ENCODE data around the gene NDE1. TPM values are rescaled to one million over a fixed set of nuclear protein-coding genes. Genes with fewer than 3 reads are reported as not detected.

Gene NDE1
- total RNA-seq, 1 donor from 2014 or later, result 12.4 TPM

- Mint-ChIP-seq H3K4me3 (ENCODE audit: unreplicated experiment) (no peak overlapping the region), H3K36me3 (ENCODE audit: unreplicated experiment) (no peaks in the 10 kb centered on the region), H3K27me3 (ENCODE audit: unreplicated experiment) (peaks cover 2% of the 10 kb centered on the region), H3K27ac (ENCODE audit: unreplicated experiment) (no peak overlapping the region), H3K9me3 (ENCODE audit: unreplicated experiment) (no peaks in the 10 kb centered on the region), H3K4me1 (ENCODE audit: low read depth, unreplicated experiment) (no peaks in the 10 kb centered on the region)
- TF ChIP-seq CTCF (IDR thresholded peaks at IDR 0.05; ENCODE audit: partially characterized antibody, unreplicated experiment), result no peak
- DNase-seq, result no peak
Observed at GRCh38 chr16:15701367-15701766, 51.3 kb downstream of the NDE1 start.

GRCh38 chr16:15701975-15702970, 52.2 kb downstream of the NDE1 start:
- Mint-ChIP-seq H3K27ac (ENCODE audit: unreplicated experiment) (no peak overlapping the region), H3K36me3 (ENCODE audit: unreplicated experiment) (no peaks in the 10 kb centered on the region), H3K9me3 (ENCODE audit: unreplicated experiment) (no peaks in the 10 kb centered on the region), H3K4me1 (ENCODE audit: low read depth, unreplicated experiment) (no peaks in the 10 kb centered on the region), H3K27me3 (ENCODE audit: unreplicated experiment) (peaks cover 2% of the 10 kb centered on the region), H3K4me3 (ENCODE audit: unreplicated experiment) (no peak overlapping the region)
- no peak for TF ChIP-seq CTCF (IDR thresholded peaks at IDR 0.05; ENCODE audit: partially characterized antibody, unreplicated experiment)
- DNase-seq, result no peak

- Mint-ChIP-seq H3K4me1 (ENCODE audit: low read depth, unreplicated experiment) (no peaks in the 10 kb centered on the region), H3K27ac (ENCODE audit: unreplicated experiment) (no peak overlapping the region), H3K9me3 (ENCODE audit: unreplicated experiment) (no peaks in the 10 kb centered on the region), H3K36me3 (ENCODE audit: unreplicated experiment) (no peaks in the 10 kb centered on the region), H3K27me3 (ENCODE audit: unreplicated experiment) (peaks cover 2% of the 10 kb centered on the region), H3K4me3 (ENCODE audit: unreplicated experiment) (no peak overlapping the region)
- DNase-seq, result no peak
- no peak for TF ChIP-seq CTCF (IDR thresholded peaks at IDR 0.05; ENCODE audit: partially characterized antibody, unreplicated experiment)
Observed at GRCh38 chr16:15703029-15703736, 53.1 kb downstream of the NDE1 start.

GRCh38 chr16:15704545-15704987, 54.5 kb downstream of the NDE1 start:
- Mint-ChIP-seq H3K4me1 (ENCODE audit: low read depth, unreplicated experiment) (no peaks in the 10 kb centered on the region), H3K4me3 (ENCODE audit: unreplicated experiment) (no peak overlapping the region), H3K27ac (ENCODE audit: unreplicated experiment) (no peak overlapping the region), H3K36me3 (ENCODE audit: unreplicated experiment) (no peaks in the 10 kb centered on the region), H3K27me3 (ENCODE audit: unreplicated experiment) (peaks cover 2% of the 10 kb centered on the region), H3K9me3 (ENCODE audit: unreplicated experiment) (no peaks in the 10 kb centered on the region)
- TF ChIP-seq CTCF (IDR thresholded peaks at IDR 0.05; ENCODE audit: partially characterized antibody, unreplicated experiment), result peak; percentile 85
- DNase-seq, result peak; percentile 87
